GM18499 (cell line): ENCODE data around the gene ZDHHC20.
A peak's percentile ranks its signal among the peaks of the same experiment; 100 is the strongest.

Source experiments
- ATAC-seq: cut with Tn5 transposase; IDR thresholded peaks from one replicate; pipeline ENCODE4 v1.9.1; 2021; ENCODE audit warnings: moderate number of reproducible peaks; ENCODE audit not compliant: insufficient read depth, unreplicated experiment

ZDHHC20 gene

GRCh38 chr13:21330126-21330861, 128.8 kb downstream of the ZDHHC20 start:
- peak; percentile 68 for ATAC-seq

- no peak for ATAC-seq
Observed at GRCh38 chr13:21328836-21329477, 130.1 kb downstream of the ZDHHC20 start.

GRCh38 chr13:21328201-21328600, 130.9 kb downstream of the ZDHHC20 start:
- ATAC-seq, result no peak

- ATAC-seq, result no peak
Observed at GRCh38 chr13:21326155-21327031, 132.7 kb downstream of the ZDHHC20 start.

- ATAC-seq, result no peak
Observed at GRCh38 chr13:21324803-21325202, 134.3 kb downstream of the ZDHHC20 start.

GRCh38 chr13:21322988-21323387, 136.1 kb downstream of the ZDHHC20 start:
- no peak for ATAC-seq
